Body of pancreas (tissue), 4 donors: ENCODE results near the gene HES5. TPM values are rescaled to one million over a fixed set of nuclear protein-coding genes. Genes with fewer than 3 reads are reported as not detected.

Experiments used
- ATAC-seq: fragments of 150-250 bp; one replicate; pipeline ENCODE4 v1.9.1; 2016
- DNase-seq, 4 donors: peaks; one replicate each; pipeline ENCODE4 v3.0.0-alpha.2; 2019
- H3K27ac ChIP-seq, 4 donors: fragments of 200-600 bp; sonication (generic); 1 replicate in 3 of 4; 2 replicates in 1 of 4; pipeline versions ENCODE4 v1.5.1 to v1.6.1; 2016 to 2019; ENCODE audit warnings: mild to moderate bottlenecking in 1 of 4, mixed read lengths in 1 of 4, moderate library complexity in 1 of 4
- H3K27me3 ChIP-seq, 2 donors: fragments of 200-600 bp; sonication (generic); one replicate each; pipeline ENCODE4 v1.6.0; 2016; ENCODE audit warnings: mild to moderate bottlenecking in 1 of 2
- H3K36me3 ChIP-seq, 2 donors: fragments of 200-600 bp; sonication (generic); replicated peaks in 1 of 2; 2 replicates each; pipeline ENCODE4 v1.5.1; 2016; ENCODE audit warnings: low read depth in 2 of 2; ENCODE audit not compliant: insufficient read depth in 1 of 2
- H3K4me1 ChIP-seq: fragments of 200-600 bp; sonication (generic); one replicate; pipeline ENCODE4 v1.6.0; 2016
- H3K4me3 ChIP-seq, 2 donors: fragments of 200-600 bp; sonication (generic); 1 replicate in 1 of 2; 2 replicates in 1 of 2; pipeline ENCODE4 v1.5.1; 2016 to 2019
- H3K9me3 ChIP-seq, 3 donors: fragments of 200-600 bp; sonication (generic); 1 replicate in 2 of 3; 2 replicates in 1 of 3; pipeline ENCODE4 v1.5.1; 2016
- POLR2A ChIP-seq, 3 donors: fragments of 450-650 bp; IDR thresholded peaks; one replicate each; pipeline ENCODE4 v1.6.1; 2016; ENCODE audit warnings: antibody characterized with exemption in 3 of 3, mild to moderate bottlenecking in 2 of 3
- WGBS, 2 donors: methylation state at CpG; one replicate each; pipeline ENCODE4 v1.1.5; 2017; 5-methylcytosine and 5-hydroxymethylcytosine counted together
- intact Hi-C: fragments of 100-400 bp; cut with DNase I; formaldehyde crosslinking; loops from one replicate; pipeline ENCODE4 v1.15.1; 2023
- total RNA-seq, 2 donors: library from RNA; depleted of rRNA; stranded (reverse); fragments of >200 nt; gene quantifications; one replicate each; pipeline ENCODE4 v1.1.0, GENCODE V29; 2016
- TF ChIP-seq, protein P1 (sequence below), 7 experiments: fragments of 450-650 bp in 4 of 7; fragments of 200-600 bp in 3 of 7; sonication (generic) in 3 of 7; IDR thresholded peaks; one replicate each; pipeline ENCODE4 v1.5.1; 2016 to 2019; ENCODE audit warnings: antibody characterized with exemption in 7 of 7

The HES5 gene
- total RNA-seq, 2 donors from 2014 or later = not detected

DNA sequence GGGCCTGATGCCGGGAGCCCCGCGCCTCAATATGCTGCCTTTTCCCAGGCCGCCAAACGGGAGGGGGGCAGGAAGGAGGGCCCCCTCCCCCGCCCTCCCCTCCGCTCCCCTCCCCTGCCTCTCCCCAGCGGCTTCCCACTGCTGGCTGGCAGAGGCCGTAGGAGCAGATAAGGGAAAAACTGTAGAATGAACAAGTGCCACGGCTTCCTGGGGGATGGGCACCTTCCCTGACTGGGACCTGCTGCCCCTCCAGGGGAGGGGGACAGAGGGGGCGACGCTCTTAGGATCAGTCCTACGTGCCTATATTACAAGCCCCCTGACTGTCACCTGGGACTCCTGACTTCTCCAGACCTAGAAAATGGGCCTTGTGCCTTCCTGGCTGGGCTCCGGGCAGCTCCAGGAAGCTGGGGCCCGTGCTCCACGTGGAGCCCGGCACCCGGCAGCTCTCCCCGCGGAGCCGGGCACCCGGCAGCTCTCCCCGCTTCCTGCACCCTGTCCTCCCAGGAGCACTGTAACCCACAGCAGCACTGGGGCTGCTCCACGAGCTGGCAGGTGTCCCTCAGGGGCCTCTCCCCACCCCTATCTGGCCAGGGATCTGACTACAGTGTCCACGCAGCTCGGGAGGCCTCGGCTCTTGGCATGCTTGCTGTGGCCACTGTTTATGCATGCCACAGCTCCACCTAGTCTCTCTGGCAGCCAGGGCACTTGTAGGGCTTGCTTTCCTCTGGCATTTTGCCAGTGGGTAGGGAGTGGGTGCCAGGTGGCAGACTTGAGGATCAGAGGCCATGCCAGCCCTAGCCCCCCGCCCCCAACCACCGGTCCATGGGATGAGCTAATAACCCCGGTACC is 674 bp upstream of the HES5 start:
- peak overlapping the region in 1 of 4 donors; percentile 30 for H3K27ac ChIP-seq
- H3K4me3 ChIP-seq = no peak overlapping the region
- H3K4me1 ChIP-seq = peaks cover 49% of the 10 kb centered on the region
- intact Hi-C loops = loop anchor here (10.0 kb wide), 1 partner anchor 54 kb away; the partner anchor contains the start of gene PRXL2B
- H3K36me3 ChIP-seq = no peaks in the 10 kb centered on the region
- ATAC-seq = no peak
- no peaks in the 10 kb centered on the region for H3K9me3 ChIP-seq
- no peaks in the 10 kb centered on the region for H3K27me3 ChIP-seq
- peak; percentile 41 to 75 (median 55) for DNase-seq
- 15 to 19% methylated on average over 8 to 27 of the region's 30 CpGs for WGBS, 2 donors
- no peak for TF ChIP-seq POLR2A (IDR thresholded peaks at IDR 0.05)
- TF ChIP-seq, protein P1, sequence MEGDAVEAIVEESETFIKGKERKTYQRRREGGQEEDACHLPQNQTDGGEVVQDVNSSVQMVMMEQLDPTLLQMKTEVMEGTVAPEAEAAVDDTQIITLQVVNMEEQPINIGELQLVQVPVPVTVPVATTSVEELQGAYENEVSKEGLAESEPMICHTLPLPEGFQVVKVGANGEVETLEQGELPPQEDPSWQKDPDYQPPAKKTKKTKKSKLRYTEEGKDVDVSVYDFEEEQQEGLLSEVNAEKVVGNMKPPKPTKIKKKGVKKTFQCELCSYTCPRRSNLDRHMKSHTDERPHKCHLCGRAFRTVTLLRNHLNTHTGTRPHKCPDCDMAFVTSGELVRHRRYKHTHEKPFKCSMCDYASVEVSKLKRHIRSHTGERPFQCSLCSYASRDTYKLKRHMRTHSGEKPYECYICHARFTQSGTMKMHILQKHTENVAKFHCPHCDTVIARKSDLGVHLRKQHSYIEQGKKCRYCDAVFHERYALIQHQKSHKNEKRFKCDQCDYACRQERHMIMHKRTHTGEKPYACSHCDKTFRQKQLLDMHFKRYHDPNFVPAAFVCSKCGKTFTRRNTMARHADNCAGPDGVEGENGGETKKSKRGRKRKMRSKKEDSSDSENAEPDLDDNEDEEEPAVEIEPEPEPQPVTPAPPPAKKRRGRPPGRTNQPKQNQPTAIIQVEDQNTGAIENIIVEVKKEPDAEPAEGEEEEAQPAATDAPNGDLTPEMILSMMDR (IDR thresholded peaks at IDR 0.05) = peak in 2 of 7 experiments; percentile 4 to 5

DNA sequence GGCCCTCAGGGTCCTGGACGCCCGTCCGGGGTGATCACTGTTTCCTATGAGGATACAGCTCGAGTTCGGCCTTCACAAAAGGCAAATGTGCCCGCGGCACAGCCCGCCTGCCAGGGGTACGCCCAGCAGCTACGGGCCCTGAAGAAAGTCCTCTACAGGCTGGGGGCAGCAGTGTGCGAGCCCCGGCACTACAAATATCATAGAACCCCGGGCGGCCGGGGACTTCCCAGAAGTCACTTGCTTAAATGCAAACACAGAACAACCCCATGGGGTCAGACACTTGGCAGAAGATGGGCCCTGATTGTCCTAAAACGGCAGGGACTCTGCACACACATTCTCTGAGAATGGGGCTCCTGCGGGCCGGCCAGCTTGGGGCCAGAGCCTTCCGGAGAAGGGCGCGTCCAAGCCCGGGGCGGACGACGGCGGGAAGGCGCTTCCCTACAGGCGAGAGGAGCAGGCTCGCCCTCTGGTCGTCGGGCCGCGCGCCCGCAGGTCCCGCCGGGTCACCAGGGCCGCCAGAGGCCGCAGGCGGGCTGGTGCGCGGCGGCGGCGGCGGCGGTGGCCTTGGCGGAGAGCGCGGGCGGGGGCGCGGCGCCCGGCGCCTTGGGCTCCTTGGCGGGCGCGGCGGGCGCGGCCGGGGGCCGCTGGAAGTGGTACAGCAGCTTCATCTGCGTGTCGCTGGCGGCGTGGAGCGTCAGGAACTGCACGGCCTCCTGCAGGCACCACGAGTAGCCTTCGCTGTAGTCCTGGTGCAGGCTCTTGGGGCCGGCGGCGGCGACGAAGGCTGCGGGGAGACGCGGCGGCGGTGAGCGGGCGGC is 888 bp downstream of the HES5 start:
- Histone ChIP-seq H3K27me3 (no peaks in the 10 kb centered on the region), H3K4me3 (no peak overlapping the region), H3K27ac (no peak overlapping the region), H3K9me3 (no peaks in the 10 kb centered on the region), H3K36me3 (no peaks in the 10 kb centered on the region), H3K4me1 (peaks cover 64% of the 10 kb centered on the region)
- TF ChIP-seq, protein P1 (IDR thresholded peaks at IDR 0.05) = peak in 2 of 7 experiments; percentile 30 to 41
- no peak for TF ChIP-seq POLR2A (IDR thresholded peaks at IDR 0.05)
- 14% methylated on average over 62 of the region's 84 CpGs; no CpG with 5 or more reads in 1 of the 2 donors for WGBS, 2 donors
- DNase-seq (peak; percentile 30 to 63 (median 42)), ATAC-seq (no peak)
- intact Hi-C loops = no loop called here

DNA sequence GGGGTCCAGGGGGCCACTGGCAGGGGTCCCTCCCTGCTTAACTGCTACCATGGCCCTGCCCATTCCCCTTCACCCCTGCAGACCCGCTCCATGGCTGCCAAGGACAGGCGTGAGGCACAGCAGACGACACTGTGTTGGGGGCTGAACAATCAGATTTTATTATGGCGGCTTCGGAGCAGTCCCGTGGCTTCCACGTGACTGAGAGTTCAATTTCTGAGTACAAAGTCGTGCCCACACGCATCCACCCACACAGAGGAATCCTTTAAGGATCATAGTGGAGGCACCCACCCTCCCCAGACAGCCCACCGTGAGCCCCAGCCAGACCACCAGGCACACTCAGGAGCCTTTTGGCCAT is 1.5 kb downstream of the HES5 start:
- peaks cover 70% of the 10 kb centered on the region for H3K4me1 ChIP-seq
- ATAC-seq = no peak
- no peak for DNase-seq
- no peaks in the 10 kb centered on the region for H3K9me3 ChIP-seq
- no peak overlapping the region for H3K27ac ChIP-seq
- H3K4me3 ChIP-seq = no peak overlapping the region
- intact Hi-C loops = no loop called here
- H3K36me3 ChIP-seq = no peaks in the 10 kb centered on the region
- TF ChIP-seq POLR2A (IDR thresholded peaks at IDR 0.05) = no peak
- TF ChIP-seq, protein P1 (IDR thresholded peaks at IDR 0.05) = no peak
- no peaks in the 10 kb centered on the region for H3K27me3 ChIP-seq
- WGBS, 2 donors = 71 to 88% methylated on average over 8 to 10 of the region's 10 CpGs

DNA sequence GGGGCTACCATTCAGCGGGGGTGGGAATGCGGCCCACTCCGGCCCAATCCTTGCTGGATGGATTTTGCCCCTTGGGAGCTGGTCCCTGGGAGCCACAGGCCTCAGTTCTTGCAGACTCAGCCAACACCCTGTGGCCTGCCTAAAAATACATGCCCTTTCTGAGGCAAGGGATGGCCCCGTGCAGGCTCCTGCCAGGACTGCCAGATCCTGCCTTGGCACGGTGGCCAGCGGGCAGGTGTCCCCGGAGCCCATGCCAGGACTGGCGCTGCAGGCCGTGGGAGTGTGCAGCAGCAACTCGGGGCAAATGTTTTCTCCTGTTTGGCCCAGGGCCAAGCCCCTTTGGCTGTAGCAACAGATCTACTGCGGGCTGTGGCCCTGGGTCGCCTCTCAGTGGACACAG is 2.0 kb downstream of the HES5 start:
- ATAC-seq = no peak
- intact Hi-C loops = no loop called here
- H3K27me3 ChIP-seq = no peaks in the 10 kb centered on the region

More for the DNA sequence above, 2.0 kb downstream of the HES5 start:
- no peaks in the 10 kb centered on the region for H3K9me3 ChIP-seq
- TF ChIP-seq, protein P1 (IDR thresholded peaks at IDR 0.05) = no peak
- no peak for TF ChIP-seq POLR2A (IDR thresholded peaks at IDR 0.05)
- H3K4me3 ChIP-seq = no peak overlapping the region
- 30 to 39% methylated on average over 12 of the region's 12 CpGs for WGBS, 2 donors
- no peak overlapping the region for H3K27ac ChIP-seq
- peak; percentile 46 to 78 (median 64) for DNase-seq
- H3K4me1 ChIP-seq = peaks cover 76% of the 10 kb centered on the region
- no peaks in the 10 kb centered on the region for H3K36me3 ChIP-seq
